Measurements from ENCODE around the gene FMO2.

Gene FMO2

GRCh38 chr1:171160211-171160610 is 24.9 kb upstream of the FMO2 start:
- TF ChIP-seq RAD21 (IDR thresholded peaks at IDR 0.05; ENCODE audit: low read depth) (no peak), TEAD4 (IDR thresholded peaks at IDR 0.05) (no peak), EP300 (IDR thresholded peaks at IDR 0.05; ENCODE audit: borderline replicate concordance) (no peak)
- TF ChIP-seq, protein P1, sequence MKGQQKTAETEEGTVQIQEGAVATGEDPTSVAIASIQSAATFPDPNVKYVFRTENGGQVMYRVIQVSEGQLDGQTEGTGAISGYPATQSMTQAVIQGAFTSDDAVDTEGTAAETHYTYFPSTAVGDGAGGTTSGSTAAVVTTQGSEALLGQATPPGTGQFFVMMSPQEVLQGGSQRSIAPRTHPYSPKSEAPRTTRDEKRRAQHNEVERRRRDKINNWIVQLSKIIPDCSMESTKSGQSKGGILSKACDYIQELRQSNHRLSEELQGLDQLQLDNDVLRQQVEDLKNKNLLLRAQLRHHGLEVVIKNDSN (IDR thresholded peaks at IDR 0.05): no peak

GRCh38 chr1:171160639-171161354 is 24.3 kb upstream of the FMO2 start:
- TF ChIP-seq, protein P1 (IDR thresholded peaks at IDR 0.05): no peak
- TF ChIP-seq CREB1 (IDR thresholded peaks at IDR 0.05; ENCODE audit: low read depth): no peak

DNA sequence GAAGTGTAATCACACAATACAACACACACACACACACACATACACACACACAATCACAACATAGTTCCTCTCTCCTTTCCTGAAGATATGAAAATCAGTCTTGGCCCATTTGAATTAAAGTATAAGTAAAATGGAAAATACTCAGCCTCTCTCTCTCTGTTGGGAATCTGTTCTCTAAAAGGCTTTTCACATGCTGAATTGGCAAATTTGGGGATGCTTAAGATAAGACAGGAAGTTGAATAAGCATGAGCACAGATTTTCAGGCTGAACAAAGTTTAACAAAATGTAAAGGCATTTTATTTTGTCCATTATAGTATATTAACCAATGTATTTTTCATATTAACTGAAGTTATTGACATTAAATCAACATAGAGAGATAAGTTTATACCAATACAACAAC is 23.7 kb upstream of the FMO2 start:
- TF ChIP-seq REST (IDR thresholded peaks at IDR 0.05; ENCODE audit: low read depth) (no peak), CEBPB (IDR thresholded peaks at IDR 0.05) (no peak), RAD21 (IDR thresholded peaks at IDR 0.05; ENCODE audit: low read depth) (no peak), NFIC (IDR thresholded peaks at IDR 0.05) (no peak), TAF1 (IDR thresholded peaks at IDR 0.05; ENCODE audit: low read depth) (no peak), EGR1 (IDR thresholded peaks at IDR 0.05) (no peak), ZBTB7A (IDR thresholded peaks at IDR 0.05; ENCODE audit: low read depth) (no peak), YY1 (IDR thresholded peaks at IDR 0.05; ENCODE audit: low read depth) (no peak), TEAD4 (IDR thresholded peaks at IDR 0.05) (no peak), EP300 (IDR thresholded peaks at IDR 0.05; ENCODE audit: borderline replicate concordance) (no peak), TCF12 (IDR thresholded peaks at IDR 0.05; ENCODE audit: low read depth) (no peak), CREB1 (IDR thresholded peaks at IDR 0.05; ENCODE audit: low read depth) (no peak), FOXM1 (IDR thresholded peaks at IDR 0.05; ENCODE audit: borderline replicate concordance, low read depth) (no peak)
- TF ChIP-seq, protein P2, sequence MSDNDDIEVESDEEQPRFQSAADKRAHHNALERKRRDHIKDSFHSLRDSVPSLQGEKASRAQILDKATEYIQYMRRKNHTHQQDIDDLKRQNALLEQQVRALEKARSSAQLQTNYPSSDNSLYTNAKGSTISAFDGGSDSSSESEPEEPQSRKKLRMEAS (IDR thresholded peaks at IDR 0.05): no peak
- TF ChIP-seq, protein P1 (IDR thresholded peaks at IDR 0.05): no peak

- no peak for TF ChIP-seq EP300 (IDR thresholded peaks at IDR 0.05; ENCODE audit: borderline replicate concordance)
- no peak for TF ChIP-seq REST (IDR thresholded peaks at IDR 0.05; ENCODE audit: low read depth)
- no peak for TF ChIP-seq EGR1 (IDR thresholded peaks at IDR 0.05)
- TF ChIP-seq, protein P2 (IDR thresholded peaks at IDR 0.05): no peak
- TF ChIP-seq TCF12 (IDR thresholded peaks at IDR 0.05; ENCODE audit: low read depth): no peak
- no peak for TF ChIP-seq CEBPB (IDR thresholded peaks at IDR 0.05)
- no peak for TF ChIP-seq YY1 (IDR thresholded peaks at IDR 0.05; ENCODE audit: low read depth)
- no peak for TF ChIP-seq ZBTB7A (IDR thresholded peaks at IDR 0.05; ENCODE audit: low read depth)
- no peak for TF ChIP-seq CREB1 (IDR thresholded peaks at IDR 0.05; ENCODE audit: low read depth)
- TF ChIP-seq RAD21 (IDR thresholded peaks at IDR 0.05; ENCODE audit: low read depth): no peak
- no peak for TF ChIP-seq TEAD4 (IDR thresholded peaks at IDR 0.05)
- no peak for TF ChIP-seq NFIC (IDR thresholded peaks at IDR 0.05)
These were observed 18.7 kb upstream of the FMO2 start for GRCh38 chr1:171166361-171166760.

DNA sequence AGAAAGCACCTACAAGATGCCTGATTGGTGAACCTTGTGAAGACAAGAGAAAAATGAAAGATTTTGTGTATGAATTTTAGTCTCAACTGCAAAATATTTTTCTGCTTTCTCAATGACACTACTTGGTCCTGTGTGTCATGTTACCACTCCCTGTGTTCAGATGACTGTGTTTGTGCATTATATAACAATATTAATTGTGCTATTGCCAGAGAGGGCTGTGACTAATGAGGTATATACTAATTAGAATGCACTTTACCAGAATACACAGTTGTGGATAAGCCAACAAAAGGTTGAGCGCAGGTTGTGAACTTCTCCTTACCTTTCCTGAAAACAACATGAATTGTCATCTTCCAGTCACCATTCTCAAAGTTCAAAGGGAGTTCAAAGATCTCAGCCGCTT is 17.3 kb upstream of the FMO2 start:
- no peak for TF ChIP-seq FOXM1 (IDR thresholded peaks at IDR 0.05; ENCODE audit: borderline replicate concordance, low read depth)
- TF ChIP-seq EP300 (IDR thresholded peaks at IDR 0.05; ENCODE audit: borderline replicate concordance): no peak

- TF ChIP-seq FOXM1 (IDR thresholded peaks at IDR 0.05; ENCODE audit: borderline replicate concordance, low read depth) (no peak), TAF1 (IDR thresholded peaks at IDR 0.05; ENCODE audit: low read depth) (no peak), TCF12 (IDR thresholded peaks at IDR 0.05; ENCODE audit: low read depth) (no peak), CREB1 (IDR thresholded peaks at IDR 0.05; ENCODE audit: low read depth) (no peak), NFIC (IDR thresholded peaks at IDR 0.05) (no peak), ZBTB7A (IDR thresholded peaks at IDR 0.05; ENCODE audit: low read depth) (no peak), RAD21 (IDR thresholded peaks at IDR 0.05; ENCODE audit: low read depth) (no peak), TEAD4 (IDR thresholded peaks at IDR 0.05) (no peak), EGR1 (IDR thresholded peaks at IDR 0.05) (no peak), CEBPB (IDR thresholded peaks at IDR 0.05) (no peak)
- TF ChIP-seq, protein P2 (IDR thresholded peaks at IDR 0.05): no peak
- TF ChIP-seq, protein P1 (IDR thresholded peaks at IDR 0.05): no peak
These were observed 12.6 kb upstream of the FMO2 start for GRCh38 chr1:171172471-171172870.
